Peyer's patch (tissue), 4 donors: ENCODE results near the gene ATG9A.

Source experiments
- CTCF ChIP-seq, 6 experiments: fragments of 450-650 bp in 4 of 6; fragments of 200-600 bp in 2 of 6; sonication (generic) in 1 of 6; IDR thresholded peaks; one replicate each; pipeline ENCODE4 v1.5.1; 2017 to 2019; ENCODE audit warnings: antibody characterized with exemption in 6 of 6, mild to moderate bottlenecking in 3 of 6, moderate library complexity in 1 of 6
- POLR2A ChIP-seq, 2 donors: fragments of 450-650 bp; IDR thresholded peaks; one replicate each; pipeline ENCODE4 v1.5.1; 2017; ENCODE audit warnings: antibody characterized with exemption in 2 of 2, mild to moderate bottlenecking in 2 of 2, moderate library complexity in 2 of 2

- TF ChIP-seq CTCF (IDR thresholded peaks at IDR 0.05) (no peak), POLR2A (IDR thresholded peaks at IDR 0.05) (no peak)
Measured at GRCh38 chr2:219214786-219215185, 14.7 kb downstream of the ATG9A start.
